ENCODE results near the gene CPSF7. TPM values are rescaled to one million over a fixed set of nuclear protein-coding genes. Genes with fewer than 3 reads are reported as not detected.

CPSF7 gene
- total and polyA plus RNA-seq, 10 of the 15 experiments (the other 5 are each of a cell fraction or from before 2014, with no cell fraction given): 14.9 to 93.1 (median 60.9) TPM

- no peak for TF ChIP-seq MXI1 (IDR thresholded peaks at IDR 0.05; ENCODE audit: low read depth, low read length)
- peak; percentile 97 for TF ChIP-seq IKZF2 (IDR thresholded peaks at IDR 0.05)
- peak; percentile 60 for TF ChIP-seq SMARCA5 (IDR thresholded peaks at IDR 0.05)
- TF ChIP-seq TBL1XR1 (IDR thresholded peaks at IDR 0.05; ENCODE audit: low read depth, low read length): no peak
- TF ChIP-seq FOXM1 (IDR thresholded peaks at IDR 0.05; ENCODE audit: low read depth, low read length): peak; percentile 96
- peak; percentile 86; the same call in 2 of the 3 replicates for TF ChIP-seq POU2F2 (IDR thresholded peaks at IDR 0.05; ENCODE audit: borderline replicate concordance, low read depth, low read length)
- TF ChIP-seq, protein P1, sequence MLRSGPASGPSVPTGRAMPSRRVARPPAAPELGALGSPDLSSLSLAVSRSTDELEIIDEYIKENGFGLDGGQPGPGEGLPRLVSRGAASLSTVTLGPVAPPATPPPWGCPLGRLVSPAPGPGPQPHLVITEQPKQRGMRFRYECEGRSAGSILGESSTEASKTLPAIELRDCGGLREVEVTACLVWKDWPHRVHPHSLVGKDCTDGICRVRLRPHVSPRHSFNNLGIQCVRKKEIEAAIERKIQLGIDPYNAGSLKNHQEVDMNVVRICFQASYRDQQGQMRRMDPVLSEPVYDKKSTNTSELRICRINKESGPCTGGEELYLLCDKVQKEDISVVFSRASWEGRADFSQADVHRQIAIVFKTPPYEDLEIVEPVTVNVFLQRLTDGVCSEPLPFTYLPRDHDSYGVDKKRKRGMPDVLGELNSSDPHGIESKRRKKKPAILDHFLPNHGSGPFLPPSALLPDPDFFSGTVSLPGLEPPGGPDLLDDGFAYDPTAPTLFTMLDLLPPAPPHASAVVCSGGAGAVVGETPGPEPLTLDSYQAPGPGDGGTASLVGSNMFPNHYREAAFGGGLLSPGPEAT (IDR thresholded peaks at IDR 0.05; ENCODE audit: low read depth): peak; percentile 91
- TF ChIP-seq, protein P2, sequence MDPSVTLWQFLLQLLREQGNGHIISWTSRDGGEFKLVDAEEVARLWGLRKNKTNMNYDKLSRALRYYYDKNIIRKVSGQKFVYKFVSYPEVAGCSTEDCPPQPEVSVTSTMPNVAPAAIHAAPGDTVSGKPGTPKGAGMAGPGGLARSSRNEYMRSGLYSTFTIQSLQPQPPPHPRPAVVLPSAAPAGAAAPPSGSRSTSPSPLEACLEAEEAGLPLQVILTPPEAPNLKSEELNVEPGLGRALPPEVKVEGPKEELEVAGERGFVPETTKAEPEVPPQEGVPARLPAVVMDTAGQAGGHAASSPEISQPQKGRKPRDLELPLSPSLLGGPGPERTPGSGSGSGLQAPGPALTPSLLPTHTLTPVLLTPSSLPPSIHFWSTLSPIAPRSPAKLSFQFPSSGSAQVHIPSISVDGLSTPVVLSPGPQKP (IDR thresholded peaks at IDR 0.05; ENCODE audit: low read depth, low read length): no peak
- TF ChIP-seq SMAD1 (IDR thresholded peaks at IDR 0.05; ENCODE audit: low read depth, partially characterized antibody): no peak
- TF ChIP-seq SIX5 (IDR thresholded peaks at IDR 0.05; ENCODE audit: low read depth, low read length, severe bottlenecking): no peak
- TF ChIP-seq, protein P3, sequence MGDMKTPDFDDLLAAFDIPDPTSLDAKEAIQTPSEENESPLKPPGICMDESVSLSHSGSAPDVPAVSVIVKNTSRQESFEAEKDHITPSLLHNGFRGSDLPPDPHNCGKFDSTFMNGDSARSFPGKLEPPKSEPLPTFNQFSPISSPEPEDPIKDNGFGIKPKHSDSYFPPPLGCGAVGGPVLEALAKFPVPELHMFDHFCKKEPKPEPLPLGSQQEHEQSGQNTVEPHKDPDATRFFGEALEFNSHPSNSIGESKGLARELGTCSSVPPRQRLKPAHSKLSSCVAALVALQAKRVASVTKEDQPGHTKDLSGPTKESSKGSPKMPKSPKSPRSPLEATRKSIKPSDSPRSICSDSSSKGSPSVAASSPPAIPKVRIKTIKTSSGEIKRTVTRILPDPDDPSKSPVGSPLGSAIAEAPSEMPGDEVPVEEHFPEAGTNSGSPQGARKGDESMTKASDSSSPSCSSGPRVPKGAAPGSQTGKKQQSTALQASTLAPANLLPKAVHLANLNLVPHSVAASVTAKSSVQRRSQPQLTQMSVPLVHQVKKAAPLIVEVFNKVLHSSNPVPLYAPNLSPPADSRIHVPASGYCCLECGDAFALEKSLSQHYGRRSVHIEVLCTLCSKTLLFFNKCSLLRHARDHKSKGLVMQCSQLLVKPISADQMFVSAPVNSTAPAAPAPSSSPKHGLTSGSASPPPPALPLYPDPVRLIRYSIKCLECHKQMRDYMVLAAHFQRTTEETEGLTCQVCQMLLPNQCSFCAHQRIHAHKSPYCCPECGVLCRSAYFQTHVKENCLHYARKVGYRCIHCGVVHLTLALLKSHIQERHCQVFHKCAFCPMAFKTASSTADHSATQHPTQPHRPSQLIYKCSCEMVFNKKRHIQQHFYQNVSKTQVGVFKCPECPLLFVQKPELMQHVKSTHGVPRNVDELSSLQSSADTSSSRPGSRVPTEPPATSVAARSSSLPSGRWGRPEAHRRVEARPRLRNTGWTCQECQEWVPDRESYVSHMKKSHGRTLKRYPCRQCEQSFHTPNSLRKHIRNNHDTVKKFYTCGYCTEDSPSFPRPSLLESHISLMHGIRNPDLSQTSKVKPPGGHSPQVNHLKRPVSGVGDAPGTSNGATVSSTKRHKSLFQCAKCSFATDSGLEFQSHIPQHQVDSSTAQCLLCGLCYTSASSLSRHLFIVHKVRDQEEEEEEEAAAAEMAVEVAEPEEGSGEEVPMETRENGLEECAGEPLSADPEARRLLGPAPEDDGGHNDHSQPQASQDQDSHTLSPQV (IDR thresholded peaks at IDR 0.05): peak; percentile 22; the same call in 1 of the 2 replicates
- TF ChIP-seq, protein P4, sequence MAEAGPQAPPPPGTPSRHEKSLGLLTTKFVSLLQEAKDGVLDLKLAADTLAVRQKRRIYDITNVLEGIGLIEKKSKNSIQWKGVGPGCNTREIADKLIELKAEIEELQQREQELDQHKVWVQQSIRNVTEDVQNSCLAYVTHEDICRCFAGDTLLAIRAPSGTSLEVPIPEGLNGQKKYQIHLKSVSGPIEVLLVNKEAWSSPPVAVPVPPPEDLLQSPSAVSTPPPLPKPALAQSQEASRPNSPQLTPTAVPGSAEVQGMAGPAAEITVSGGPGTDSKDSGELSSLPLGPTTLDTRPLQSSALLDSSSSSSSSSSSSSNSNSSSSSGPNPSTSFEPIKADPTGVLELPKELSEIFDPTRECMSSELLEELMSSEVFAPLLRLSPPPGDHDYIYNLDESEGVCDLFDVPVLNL (IDR thresholded peaks at IDR 0.05; ENCODE audit: low read depth, low read length): no peak
- TF ChIP-seq TCF3 (IDR thresholded peaks at IDR 0.05; ENCODE audit: borderline replicate concordance, insufficient read depth, low read depth, low read length): peak; percentile 84
- no peak for TF ChIP-seq NFXL1 (IDR thresholded peaks at IDR 0.05; ENCODE audit: borderline replicate concordance)
- TF ChIP-seq NR2F1 (conservative IDR thresholded peaks at IDR 0.05): peak; percentile 94
- no peak for TF ChIP-seq IRF3 (IDR thresholded peaks at IDR 0.05)
- TF ChIP-seq ETV6 (conservative IDR thresholded peaks at IDR 0.05 in 1 of 2, IDR thresholded peaks at IDR 0.05 in 1 of 2; ENCODE audit: borderline replicate concordance in 1 of 2, low read depth in 1 of 2): no peak
These were observed 60.1 kb downstream of the CPSF7 start (continued) for GRCh38 chr11:61369372-61370348.
